ENCODE data around the gene IGF2R. TPM values are rescaled to one million over a fixed set of nuclear protein-coding genes. Genes with fewer than 3 reads are reported as not detected.

The IGF2R gene
- total RNA-seq, 2 experiments from 2014 or later, result 19.3 to 37.6 TPM

GRCh38 chr6:160060920-160061447, 92.1 kb downstream of the IGF2R start:
- no peak overlapping the region for H3K4me2 ChIP-seq (ENCODE audit: low read length)
- H2AFZ ChIP-seq (ENCODE audit: low read length), result no peak overlapping the region
- no peaks in the 10 kb centered on the region for H3K4me1 ChIP-seq (ENCODE audit: insufficient read depth, low read length, poor library complexity, severe bottlenecking)
- intact Hi-C loops (cut with micrococcal nuclease; ENCODE audit: unreplicated experiment), result no loop called here
- H3K79me2 ChIP-seq (ENCODE audit: insufficient read depth, low read depth, low read length), result no peaks in the 10 kb centered on the region
- no peak for TF ChIP-seq EZH2phosphoT487 (IDR thresholded peaks at IDR 0.05; ENCODE audit: borderline replicate concordance, low read depth, low read length)
- TF ChIP-seq, protein P1, sequence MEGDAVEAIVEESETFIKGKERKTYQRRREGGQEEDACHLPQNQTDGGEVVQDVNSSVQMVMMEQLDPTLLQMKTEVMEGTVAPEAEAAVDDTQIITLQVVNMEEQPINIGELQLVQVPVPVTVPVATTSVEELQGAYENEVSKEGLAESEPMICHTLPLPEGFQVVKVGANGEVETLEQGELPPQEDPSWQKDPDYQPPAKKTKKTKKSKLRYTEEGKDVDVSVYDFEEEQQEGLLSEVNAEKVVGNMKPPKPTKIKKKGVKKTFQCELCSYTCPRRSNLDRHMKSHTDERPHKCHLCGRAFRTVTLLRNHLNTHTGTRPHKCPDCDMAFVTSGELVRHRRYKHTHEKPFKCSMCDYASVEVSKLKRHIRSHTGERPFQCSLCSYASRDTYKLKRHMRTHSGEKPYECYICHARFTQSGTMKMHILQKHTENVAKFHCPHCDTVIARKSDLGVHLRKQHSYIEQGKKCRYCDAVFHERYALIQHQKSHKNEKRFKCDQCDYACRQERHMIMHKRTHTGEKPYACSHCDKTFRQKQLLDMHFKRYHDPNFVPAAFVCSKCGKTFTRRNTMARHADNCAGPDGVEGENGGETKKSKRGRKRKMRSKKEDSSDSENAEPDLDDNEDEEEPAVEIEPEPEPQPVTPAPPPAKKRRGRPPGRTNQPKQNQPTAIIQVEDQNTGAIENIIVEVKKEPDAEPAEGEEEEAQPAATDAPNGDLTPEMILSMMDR (conservative IDR thresholded peaks at IDR 0.05; ENCODE audit: low read length), result no peak
- H4K20me1 ChIP-seq (ENCODE audit: insufficient read depth, low read length), result no peaks in the 10 kb centered on the region
- H3K4me3 ChIP-seq (ENCODE audit: low read depth, low read length, poor library complexity, severe bottlenecking), result no peak overlapping the region
- no peak overlapping the region for H3K27ac ChIP-seq (ENCODE audit: low read depth, low read length, poor library complexity, severe bottlenecking)
- BruUV-seq (replicated peaks), result no TSS peak
- no peaks in the 10 kb centered on the region for H3K9me3 ChIP-seq (ENCODE audit: low read length)
- peaks cover 76% of the 10 kb centered on the region for H3K36me3 ChIP-seq (ENCODE audit: insufficient read depth, low read length)
- no peaks in the 10 kb centered on the region for H3K9me2 ChIP-seq (ENCODE audit: insufficient read depth, low read length)
- ChIA-PET POLR2A (no interaction called here), CTCF (ENCODE audit: unreplicated experiment) (no interaction called here)
- no peak for DNase-seq (ENCODE audit: low spot score)

DNA sequence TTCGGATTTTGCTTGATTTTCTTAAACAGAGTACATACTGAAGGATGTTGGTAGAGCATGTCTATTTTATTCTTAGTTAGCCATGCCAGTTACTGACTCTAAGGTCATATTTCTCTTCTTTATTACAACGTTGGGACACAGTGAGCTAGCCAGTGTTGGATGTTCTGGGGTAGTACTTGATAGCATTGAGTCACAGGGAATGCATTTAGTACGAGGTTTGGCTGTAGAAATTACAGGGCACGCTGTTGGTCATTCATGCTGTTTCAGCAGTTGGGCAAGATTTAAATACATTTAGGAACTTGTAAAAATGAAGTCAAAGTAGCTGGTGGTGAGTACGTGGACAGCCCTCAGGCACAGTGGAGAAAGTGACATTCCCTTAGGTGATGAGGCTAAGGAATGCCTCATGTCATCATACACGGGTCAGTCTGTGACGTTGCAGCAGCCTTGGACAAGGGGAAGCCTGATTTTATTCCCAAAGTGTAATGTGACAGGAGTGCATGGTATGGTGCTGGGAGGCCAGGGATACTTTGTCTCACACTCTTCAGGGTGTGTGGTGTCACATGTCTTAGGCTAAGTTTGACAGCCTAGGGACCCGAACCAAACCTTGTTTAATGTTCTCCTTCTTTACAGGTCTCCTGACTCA, 95.0 kb downstream of the IGF2R start:
- Histone ChIP-seq H3K9me3 (ENCODE audit: low read length) (no peaks in the 10 kb centered on the region), H3K4me1 (ENCODE audit: insufficient read depth, low read length, poor library complexity, severe bottlenecking) (peaks cover 7% of the 10 kb centered on the region), H3K4me3 (ENCODE audit: low read depth, low read length, poor library complexity, severe bottlenecking) (no peak overlapping the region), H3K79me2 (ENCODE audit: insufficient read depth, low read depth, low read length) (no peaks in the 10 kb centered on the region), H4K20me1 (ENCODE audit: insufficient read depth, low read length) (no peaks in the 10 kb centered on the region), H2AFZ (ENCODE audit: low read length) (no peak overlapping the region), H3K27ac (ENCODE audit: low read depth, low read length, poor library complexity, severe bottlenecking) (no peak overlapping the region), H3K4me2 (ENCODE audit: low read length) (no peak overlapping the region), H3K36me3 (ENCODE audit: insufficient read depth, low read length) (peaks cover 75% of the 10 kb centered on the region), H3K9me2 (ENCODE audit: insufficient read depth, low read length) (no peaks in the 10 kb centered on the region)
- BruUV-seq (replicated peaks), result no TSS peak
- POLR2A ChIA-PET, result interaction anchor here (0.7 kb wide), 1 partner anchor 49 kb away, joined by 3 read pairs; no protein-coding TSS in a partner anchor
- no peak for TF ChIP-seq EZH2phosphoT487 (IDR thresholded peaks at IDR 0.05; ENCODE audit: borderline replicate concordance, low read depth, low read length)
- TF ChIP-seq, protein P1 (conservative IDR thresholded peaks at IDR 0.05; ENCODE audit: low read length), result no peak
- CTCF ChIA-PET (ENCODE audit: unreplicated experiment), result no interaction called here
- no peak for DNase-seq (ENCODE audit: low spot score)
- intact Hi-C loops (cut with micrococcal nuclease; ENCODE audit: unreplicated experiment), result no loop called here

GRCh38 chr6:160065200-160065599, 96.3 kb downstream of the IGF2R start:
- Histone ChIP-seq H3K79me2 (ENCODE audit: insufficient read depth, low read depth, low read length) (no peaks in the 10 kb centered on the region), H3K9me2 (ENCODE audit: insufficient read depth, low read length) (no peaks in the 10 kb centered on the region), H3K36me3 (ENCODE audit: insufficient read depth, low read length) (peaks cover 74% of the 10 kb centered on the region), H3K27ac (ENCODE audit: low read depth, low read length, poor library complexity, severe bottlenecking) (no peak overlapping the region), H4K20me1 (ENCODE audit: insufficient read depth, low read length) (no peaks in the 10 kb centered on the region), H3K4me2 (ENCODE audit: low read length) (no peak overlapping the region), H3K4me3 (ENCODE audit: low read depth, low read length, poor library complexity, severe bottlenecking) (no peak overlapping the region), H3K4me1 (ENCODE audit: insufficient read depth, low read length, poor library complexity, severe bottlenecking) (peaks cover 20% of the 10 kb centered on the region), H2AFZ (ENCODE audit: low read length) (no peak overlapping the region), H3K9me3 (ENCODE audit: low read length) (no peaks in the 10 kb centered on the region)
- POLR2A ChIA-PET, result no interaction called here
- TF ChIP-seq, protein P1 (conservative IDR thresholded peaks at IDR 0.05; ENCODE audit: low read length), result no peak
- TF ChIP-seq EZH2phosphoT487 (IDR thresholded peaks at IDR 0.05; ENCODE audit: borderline replicate concordance, low read depth, low read length), result no peak
- CTCF ChIA-PET (ENCODE audit: unreplicated experiment), result no interaction called here
- intact Hi-C loops (cut with micrococcal nuclease; ENCODE audit: unreplicated experiment), result no loop called here
- BruUV-seq (replicated peaks), result no TSS peak
- no peak for DNase-seq (ENCODE audit: low spot score)
